COLO668 (cell line): Measurements from ENCODE around the gene PPP1R37.

Experiments used
- DNase-seq: peaks from one replicate; lab custom pipeline; 2025; ENCODE audit not compliant: unreplicated experiment; lab: John Stamatoyannopoulos, UW

Gene PPP1R37

GRCh38 chr19:45150751-45151281, 57.8 kb downstream of the PPP1R37 start:
- peak; percentile 57 for DNase-seq

GRCh38 chr19:45151320-45151719, 58.3 kb downstream of the PPP1R37 start:
- no peak for DNase-seq

- no peak for DNase-seq
Measured at GRCh38 chr19:45151821-45152503, 59.0 kb downstream of the PPP1R37 start.

GRCh38 chr19:45152504-45153338, 59.7 kb downstream of the PPP1R37 start:
- DNase-seq, result peak; percentile 76

- peak; percentile 70 for DNase-seq
Measured at GRCh38 chr19:45153339-45154063, 60.5 kb downstream of the PPP1R37 start.

GRCh38 chr19:45154064-45154827, 61.3 kb downstream of the PPP1R37 start:
- no peak for DNase-seq

GRCh38 chr19:45156011-45156630, 63.1 kb downstream of the PPP1R37 start:
- DNase-seq, result no peak

- no peak for DNase-seq
Measured at GRCh38 chr19:45156751-45157150, 63.8 kb downstream of the PPP1R37 start.

- DNase-seq, result no peak
Measured at GRCh38 chr19:45158503-45159209, 65.7 kb downstream of the PPP1R37 start.

- DNase-seq, result no peak
Measured at GRCh38 chr19:45159210-45159970, 66.4 kb downstream of the PPP1R37 start.

GRCh38 chr19:45159971-45160324, 67.0 kb downstream of the PPP1R37 start:
- no peak for DNase-seq

GRCh38 chr19:45160870-45161737, 68.1 kb downstream of the PPP1R37 start, which contains the start of gene NKPD1:
TSS of gene NKPD1 (minus strand) at chr19:45160982. CDS start at chr19:45160150, 832 bp downstream.
- DNase-seq, result peak; percentile 65

- DNase-seq, result peak; percentile 35
Measured at GRCh38 chr19:45161738-45162607, 69.0 kb downstream of the PPP1R37 start.

GRCh38 chr19:45162608-45163143, 69.7 kb downstream of the PPP1R37 start:
- DNase-seq, result no peak

- no peak for DNase-seq
Measured at GRCh38 chr19:45163156-45163555, 70.2 kb downstream of the PPP1R37 start.

- DNase-seq, result no peak
Measured at GRCh38 chr19:45163751-45164460, 70.9 kb downstream of the PPP1R37 start.
